GM18507 (cell line): Measurements from ENCODE around the gene GARS1.

ENCODE experiments used
- DNase-seq: peaks from one replicate; pipeline ENCODE4 v3.0.0; 2011; ENCODE audit warnings: low read depth; ENCODE audit not compliant: insufficient read length; ENCODE audit errors: extremely low spot score
- FAIRE-seq: peaks from 2 replicates; lab custom pipeline; 2011; peaks lifted over from hg19 to GRCh38; lab: Jason Lieb, UNC

GARS1 gene

DNA sequence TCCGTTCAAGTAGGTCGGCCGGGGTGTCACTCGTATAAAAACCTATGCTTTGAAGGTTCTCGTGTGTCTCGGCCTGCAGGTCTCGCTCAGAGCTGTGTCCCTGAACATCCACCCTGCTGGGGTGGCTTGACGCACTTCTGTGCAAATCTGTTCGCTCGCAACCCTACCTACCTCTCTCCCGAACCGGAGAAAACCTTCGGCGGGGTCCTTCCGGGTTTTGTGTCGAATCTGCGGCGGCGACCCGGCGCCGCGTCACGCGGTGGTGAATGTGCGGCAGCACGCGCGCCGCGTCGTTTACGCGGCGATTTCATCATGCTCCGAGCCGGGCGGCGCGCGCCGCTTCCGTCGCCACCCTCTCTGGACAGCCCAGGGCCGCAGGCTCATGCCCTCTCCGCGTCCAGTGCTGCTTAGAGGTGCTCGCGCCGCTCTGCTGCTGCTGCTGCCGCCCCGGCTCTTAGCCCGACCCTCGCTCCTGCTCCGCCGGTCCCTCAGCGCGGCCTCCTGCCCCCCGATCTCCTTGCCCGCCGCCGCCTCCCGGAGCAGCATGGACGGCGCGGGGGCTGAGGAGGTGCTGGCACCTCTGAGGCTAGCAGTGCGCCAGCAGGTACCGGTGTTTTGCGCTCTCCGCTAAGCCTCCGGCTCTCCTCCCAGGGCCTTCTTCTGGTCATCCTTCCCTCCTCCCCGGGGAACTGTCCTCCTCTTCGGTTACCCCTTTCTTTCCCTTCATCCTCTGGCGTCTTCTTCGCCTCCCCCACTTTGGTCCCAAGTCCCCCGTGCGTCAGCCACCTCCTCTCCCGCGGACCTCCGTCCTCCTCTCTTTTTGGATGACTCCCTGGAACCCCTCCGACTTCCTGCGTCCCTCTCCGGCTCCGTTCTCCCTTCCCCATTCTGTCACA, at the start of gene GARS1:
Gene GARS1 (plus strand): TSS at position 339 of the 896 bp plus-strand sequence. CDS start 44 bp downstream, at position 383.
- DNase-seq, result peak; percentile 79
- peak; percentile 89 for FAIRE-seq

GRCh38 chr7:30545791-30546555, 48.7 kb upstream of the GARS1 start:
- FAIRE-seq, result no peak

DNA sequence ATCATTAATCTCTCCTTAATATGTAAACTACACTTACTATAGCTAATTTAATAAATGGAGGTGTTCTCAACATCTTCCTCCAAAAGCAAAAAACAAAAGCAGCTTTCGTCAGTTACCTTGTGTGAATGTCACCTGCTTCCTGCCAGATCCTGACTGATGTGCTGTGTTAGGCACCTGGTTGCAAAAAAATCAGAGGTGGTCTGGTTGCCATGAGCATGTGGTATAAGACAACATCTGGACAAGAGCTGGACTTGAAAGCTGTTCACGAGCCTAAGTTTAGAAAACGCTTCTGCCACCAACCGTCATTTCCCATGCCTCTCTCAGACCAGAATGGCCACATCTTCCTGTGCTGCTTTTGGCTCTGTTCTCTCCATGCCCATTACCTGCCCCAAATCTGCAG, 48.1 kb upstream of the GARS1 start:
- FAIRE-seq, result no peak

More at GRCh38 chr7:30545791-30546555, 48.7 kb upstream of the GARS1 start:
- no peak for DNase-seq

DNA sequence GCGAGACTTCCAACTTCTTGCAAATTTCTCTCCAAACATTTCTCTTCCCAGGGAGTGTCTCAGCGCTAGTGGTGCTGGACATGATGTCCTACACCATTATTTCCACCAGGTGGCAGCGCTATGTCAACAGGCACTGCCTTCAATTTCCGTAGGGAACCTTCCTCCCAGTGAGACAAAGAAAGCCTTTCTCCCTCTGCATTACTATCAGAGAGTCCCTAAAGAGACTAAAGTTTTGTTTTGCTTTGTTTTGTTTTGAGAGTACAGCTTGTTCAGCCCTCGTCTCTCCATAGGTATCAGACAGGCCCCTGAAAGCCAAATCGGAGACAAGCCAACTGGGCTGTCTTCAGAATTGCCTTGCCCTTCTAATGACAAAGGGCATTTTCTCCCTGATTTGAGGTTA, 45.8 kb upstream of the GARS1 start:
- peak; percentile 22 for DNase-seq
- peak; percentile 84 for FAIRE-seq

More for the DNA sequence above, 48.1 kb upstream of the GARS1 start:
- DNase-seq, result no peak

DNA sequence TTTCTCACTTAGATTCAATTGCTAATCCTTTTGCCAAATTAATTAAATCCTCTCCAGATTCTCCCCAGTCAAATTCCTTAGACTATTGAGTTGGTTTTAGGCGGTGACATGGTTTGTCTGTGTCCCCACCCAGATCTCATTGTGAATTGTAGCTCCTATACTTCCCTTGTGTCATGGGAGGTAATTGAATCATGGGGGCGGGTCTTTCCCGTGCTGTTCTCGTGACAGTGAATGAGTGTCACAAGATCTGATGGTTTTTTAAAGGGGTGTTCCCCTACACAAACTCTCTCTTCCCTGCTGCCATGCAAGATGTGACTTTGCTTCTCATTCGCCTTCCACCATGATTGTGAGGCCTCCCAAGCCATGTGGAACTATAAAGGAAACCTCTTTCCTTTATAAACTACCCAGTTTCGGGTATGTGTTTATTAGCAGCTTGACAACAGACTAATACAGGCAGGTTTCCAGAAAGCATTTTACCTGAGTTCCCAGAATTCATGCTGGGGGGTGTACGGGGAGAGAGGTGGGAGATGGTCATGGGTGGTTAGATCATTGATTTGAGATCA, 44.7 kb upstream of the GARS1 start:
- FAIRE-seq (no peak), DNase-seq (no peak)

DNA sequence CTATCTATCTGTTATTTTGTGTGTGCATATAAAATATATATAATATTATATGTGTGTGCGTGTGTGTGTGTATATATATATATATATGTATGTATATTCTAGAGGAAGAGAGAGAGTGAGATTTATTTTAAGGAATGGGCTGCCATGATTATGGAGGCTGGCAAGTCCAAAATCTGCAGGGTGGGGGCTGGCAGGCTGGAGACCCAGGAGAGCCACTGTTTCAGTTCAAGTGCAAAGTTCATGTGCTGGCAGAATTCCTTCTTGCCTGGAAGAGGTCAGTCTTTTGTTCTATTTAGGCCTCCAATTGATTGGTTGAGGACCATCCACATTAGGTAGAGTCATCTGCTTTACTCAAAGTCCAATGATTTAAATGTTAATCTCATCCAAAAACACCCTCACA, 42.3 kb upstream of the GARS1 start:
- DNase-seq (no peak), FAIRE-seq (no peak)

DNA sequence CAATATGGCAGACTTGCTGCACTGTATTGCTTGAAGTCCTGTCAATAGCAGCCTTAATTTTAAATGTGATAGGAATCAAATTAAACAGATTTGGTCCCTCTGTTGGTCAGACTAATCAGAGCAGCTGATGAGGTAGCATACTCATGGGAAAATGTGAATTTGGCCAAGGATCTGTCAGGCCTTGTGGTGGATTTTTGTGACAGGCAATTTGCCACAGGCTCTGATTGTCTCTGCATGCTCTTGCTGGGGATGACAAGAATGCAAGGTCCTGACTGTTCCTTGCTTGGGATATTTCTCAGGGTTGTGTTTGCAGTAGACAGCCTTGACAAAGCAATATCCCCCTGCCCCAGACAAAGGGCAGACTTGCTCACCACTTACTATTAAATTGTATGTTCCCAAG, 41.5 kb upstream of the GARS1 start:
- DNase-seq (no peak), FAIRE-seq (no peak)

DNA sequence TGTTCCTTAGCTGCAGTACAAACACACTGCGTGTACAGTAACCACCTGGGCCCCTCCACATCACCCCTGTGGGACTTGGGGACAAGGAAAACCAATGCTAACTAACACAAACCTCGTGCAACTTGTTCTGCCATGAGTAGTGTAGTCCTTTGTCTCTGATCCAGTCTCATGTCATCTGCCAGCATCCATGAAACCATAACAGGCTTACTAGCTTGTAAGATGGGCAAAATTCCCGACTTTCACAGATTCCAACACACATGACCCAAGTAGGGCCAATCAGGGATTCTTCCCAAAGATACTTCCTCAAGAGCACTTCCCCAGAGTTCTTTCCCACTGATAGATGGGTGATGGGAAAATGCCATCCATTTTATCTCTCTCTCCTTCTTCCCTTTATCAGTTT, 41.1 kb upstream of the GARS1 start:
- no peak for DNase-seq
- no peak for FAIRE-seq

DNA sequence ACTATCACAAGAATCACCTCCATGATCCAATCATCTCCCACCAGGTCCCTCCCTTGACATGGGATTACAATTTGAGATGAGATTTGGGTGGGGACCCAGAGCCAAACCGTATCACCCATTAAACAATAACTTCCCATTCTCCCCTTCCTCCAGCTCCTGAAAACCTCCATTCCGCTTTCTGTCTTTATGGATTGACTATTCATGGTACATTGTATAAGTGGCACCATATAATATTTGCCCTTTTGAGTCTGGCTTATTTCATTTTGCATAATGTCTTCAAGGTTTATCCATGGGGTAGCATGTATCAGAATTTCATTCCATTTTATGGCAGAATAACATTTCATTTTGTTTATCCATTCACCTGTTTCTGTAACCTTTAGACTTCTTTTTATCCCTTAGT, 39.2 kb upstream of the GARS1 start:
- no peak for FAIRE-seq
- DNase-seq, result no peak

- FAIRE-seq (no peak), DNase-seq (no peak)
These were observed 37.8 kb upstream of the GARS1 start for GRCh38 chr7:30556840-30557239.

DNA sequence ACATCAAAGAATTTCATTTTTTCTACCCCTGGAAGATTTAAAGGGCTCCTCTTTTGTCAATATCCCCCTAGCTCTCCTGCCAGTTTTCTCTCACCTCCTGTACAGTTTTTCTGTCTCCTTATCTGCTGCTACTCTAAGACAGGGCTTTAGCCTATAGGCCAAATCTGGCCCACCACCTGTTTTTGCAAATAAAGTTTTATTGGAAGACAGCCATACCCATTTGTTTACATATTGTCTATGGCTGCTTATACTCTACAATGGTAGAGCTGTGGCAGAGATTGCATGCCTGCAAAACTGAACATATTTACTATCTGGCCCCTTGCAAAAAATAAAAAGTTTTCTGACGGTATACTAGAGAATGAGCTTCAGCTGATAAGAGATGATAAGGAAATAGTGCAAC, 37.4 kb upstream of the GARS1 start:
- DNase-seq, result no peak
- FAIRE-seq, result no peak

DNA sequence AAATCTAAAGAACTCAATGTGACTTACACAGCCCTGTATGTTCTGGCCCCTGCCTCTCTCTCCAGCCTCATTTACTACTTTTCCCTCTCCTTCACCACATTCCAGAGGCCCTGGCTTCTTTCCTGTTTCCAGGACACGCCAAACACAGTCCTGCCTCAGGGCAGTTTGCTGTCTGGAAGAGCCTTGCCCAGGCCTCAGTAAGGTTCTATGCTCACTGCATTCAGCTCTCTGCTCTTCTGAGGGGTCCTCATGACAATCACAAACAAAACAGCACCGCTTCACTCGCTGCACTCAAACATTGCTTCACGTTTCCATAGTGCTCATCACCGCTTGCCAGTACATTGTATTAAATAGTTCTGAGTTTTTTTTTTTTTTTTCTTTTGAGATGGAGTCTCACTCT, 35.1 kb upstream of the GARS1 start:
- DNase-seq, result no peak
- FAIRE-seq, result no peak

DNA sequence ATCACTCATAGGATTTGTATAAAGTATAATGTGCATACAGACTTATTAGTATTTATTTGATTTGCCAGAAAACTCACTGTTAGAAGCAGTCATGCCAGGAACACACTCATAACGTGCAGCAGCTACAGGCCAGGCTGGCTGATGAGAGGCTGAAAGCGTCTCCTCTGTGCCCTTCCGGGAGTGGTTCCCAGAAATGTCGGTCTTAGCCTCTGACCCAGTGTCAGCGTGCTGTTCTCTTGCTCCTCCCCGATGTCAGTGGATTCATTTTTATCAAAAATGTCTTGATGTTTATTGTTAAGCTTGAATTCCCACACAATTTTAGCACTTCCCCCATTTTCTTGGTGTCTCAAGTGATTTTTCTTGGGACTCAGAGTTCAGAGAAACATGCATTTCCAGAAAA, 33.3 kb upstream of the GARS1 start:
- no peak for FAIRE-seq
- no peak for DNase-seq

DNA sequence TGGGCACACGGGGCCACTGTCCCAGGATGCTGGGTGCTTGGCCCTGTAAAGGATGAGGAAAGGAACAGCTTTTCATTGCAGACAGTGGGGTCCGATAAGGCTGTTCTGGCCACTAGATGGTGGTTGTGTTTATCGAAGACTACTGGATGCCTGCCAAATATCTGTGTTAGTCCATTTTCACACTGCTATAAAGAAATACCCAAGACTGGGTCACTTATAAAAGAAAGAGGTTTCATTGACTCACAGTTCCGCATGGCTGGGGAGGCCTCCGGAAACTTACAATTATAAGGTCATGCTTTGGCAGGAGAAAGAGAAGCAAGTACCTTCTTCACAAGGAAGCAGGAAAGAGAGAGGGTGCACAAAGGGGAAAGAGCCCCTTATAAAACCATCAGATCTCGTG, 32.2 kb upstream of the GARS1 start:
- DNase-seq (no peak), FAIRE-seq (no peak)

- FAIRE-seq, result no peak
- no peak for DNase-seq
These were observed 31.8 kb upstream of the GARS1 start for GRCh38 chr7:30562909-30563308.

DNA sequence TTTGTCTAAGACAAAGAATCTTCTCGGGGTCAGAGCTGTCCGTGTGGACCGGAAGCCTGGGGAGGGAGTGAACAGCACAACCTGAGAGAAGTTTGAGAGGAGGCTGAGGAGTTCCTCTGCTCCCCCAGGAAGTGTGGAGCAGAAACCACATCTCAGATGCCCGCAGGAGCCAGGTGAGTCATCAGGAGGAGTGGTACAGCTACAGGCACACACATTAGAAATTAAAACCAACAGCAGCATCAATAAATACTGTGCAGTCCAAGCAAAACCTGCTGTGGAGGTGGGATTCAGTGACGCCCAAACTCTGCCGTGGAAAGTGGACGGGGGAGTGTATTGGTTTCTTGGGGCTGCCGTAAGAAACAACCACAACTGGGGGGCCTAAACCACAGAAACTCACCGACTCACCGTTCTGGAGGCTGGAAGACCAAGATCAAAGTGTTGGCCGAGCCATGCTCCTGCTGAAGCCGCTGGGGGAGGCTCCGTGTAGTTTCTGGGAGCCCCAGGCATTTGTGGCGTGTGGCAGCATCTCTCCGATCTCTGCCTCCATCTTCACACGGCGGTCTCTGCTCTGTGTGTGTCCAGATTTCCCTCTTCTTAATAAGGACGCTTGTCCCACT, 31.2 kb upstream of the GARS1 start:
- FAIRE-seq (no peak), DNase-seq (no peak)

- peak; percentile 69 for DNase-seq
- peak; percentile 85 for FAIRE-seq
These were observed 30.3 kb upstream of the GARS1 start for GRCh38 chr7:30564243-30564892.

DNA sequence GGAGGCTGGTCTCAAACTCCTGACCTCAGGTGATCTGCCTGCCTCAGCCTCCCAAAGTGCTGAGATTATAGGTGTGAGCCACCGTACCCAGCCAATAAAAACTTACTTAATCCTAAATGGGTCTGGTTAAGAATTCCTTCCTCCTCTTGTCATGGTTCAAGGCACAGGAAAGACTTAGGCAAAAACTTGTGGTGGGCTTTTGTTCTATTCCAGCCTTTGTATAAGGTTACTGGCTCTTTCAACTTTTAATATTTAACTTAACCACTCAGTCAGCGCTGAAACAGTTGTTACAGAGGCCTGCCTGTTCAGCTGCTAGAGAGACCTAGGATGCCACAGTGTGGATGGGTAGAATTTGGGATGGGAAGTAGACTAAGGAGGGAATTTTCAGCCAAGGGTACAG, 28.1 kb upstream of the GARS1 start:
- FAIRE-seq (no peak), DNase-seq (no peak)

GRCh38 chr7:30567081-30567480, 27.6 kb upstream of the GARS1 start:
- FAIRE-seq, result no peak
- no peak for DNase-seq
